GM13977 (cell line): ENCODE results near the gene PLXNB1.
"Not testable (repeated sequence)": the region's sequence is repeated elsewhere in the genome, so short reads cannot be mapped to it uniquely, and the experiment has no call there.

ENCODE experiments used
- DNase-seq: peaks from one replicate; pipeline ENCODE4 v3.0.0; 2012; ENCODE audit warnings: low spot score
- in situ Hi-C: fragments of 300-500 bp; cut with MboI; formaldehyde crosslinking; loops from one replicate; pipeline ENCODE4 v1.12.0; 2022; ENCODE audit warnings: low sequenced_read_pairs, low pct_unique_long_range_greater_than_20kb, mixed read lengths, inconsistent platforms; ENCODE audit not compliant: unreplicated experiment
- TF ChIP-seq, protein P1 (sequence below): IDR thresholded peaks from 2 replicates; pipeline ENCODE4 v1.5.1; 2012; ENCODE audit warnings: mild to moderate bottlenecking, control low read depth; ENCODE audit not compliant: insufficient read depth; ENCODE audit errors: extremely low read depth, missing control alignments

PLXNB1 gene

DNA sequence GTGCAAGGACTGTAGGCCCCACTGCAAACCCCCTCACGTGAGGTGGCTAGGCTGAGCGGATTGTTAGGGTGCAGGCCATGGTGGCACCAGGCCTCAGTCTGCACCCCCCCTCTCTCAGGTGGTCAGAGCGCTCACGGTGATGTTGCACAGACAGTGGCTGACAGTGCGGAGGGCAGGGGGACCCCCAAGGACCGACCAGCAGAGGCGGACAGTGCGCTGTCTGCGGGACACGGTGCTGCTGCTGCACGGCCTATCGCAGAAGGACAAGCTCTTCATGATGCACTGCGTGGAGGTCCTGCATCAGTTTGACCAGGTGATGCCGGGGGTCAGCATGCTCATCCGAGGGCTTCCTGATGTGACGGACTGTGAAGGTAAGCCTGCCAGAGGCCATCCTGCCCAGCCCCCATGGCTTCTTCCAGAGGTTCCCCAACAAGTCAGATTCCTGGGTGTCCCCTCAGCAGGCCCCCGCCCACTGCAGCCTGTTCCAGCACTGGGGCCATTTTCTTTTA, 34.9 kb upstream of the PLXNB1 start:
- TF ChIP-seq, protein P1, sequence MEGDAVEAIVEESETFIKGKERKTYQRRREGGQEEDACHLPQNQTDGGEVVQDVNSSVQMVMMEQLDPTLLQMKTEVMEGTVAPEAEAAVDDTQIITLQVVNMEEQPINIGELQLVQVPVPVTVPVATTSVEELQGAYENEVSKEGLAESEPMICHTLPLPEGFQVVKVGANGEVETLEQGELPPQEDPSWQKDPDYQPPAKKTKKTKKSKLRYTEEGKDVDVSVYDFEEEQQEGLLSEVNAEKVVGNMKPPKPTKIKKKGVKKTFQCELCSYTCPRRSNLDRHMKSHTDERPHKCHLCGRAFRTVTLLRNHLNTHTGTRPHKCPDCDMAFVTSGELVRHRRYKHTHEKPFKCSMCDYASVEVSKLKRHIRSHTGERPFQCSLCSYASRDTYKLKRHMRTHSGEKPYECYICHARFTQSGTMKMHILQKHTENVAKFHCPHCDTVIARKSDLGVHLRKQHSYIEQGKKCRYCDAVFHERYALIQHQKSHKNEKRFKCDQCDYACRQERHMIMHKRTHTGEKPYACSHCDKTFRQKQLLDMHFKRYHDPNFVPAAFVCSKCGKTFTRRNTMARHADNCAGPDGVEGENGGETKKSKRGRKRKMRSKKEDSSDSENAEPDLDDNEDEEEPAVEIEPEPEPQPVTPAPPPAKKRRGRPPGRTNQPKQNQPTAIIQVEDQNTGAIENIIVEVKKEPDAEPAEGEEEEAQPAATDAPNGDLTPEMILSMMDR: no peak
- DNase-seq: no peak
- in situ Hi-C loops: no loop called here

DNA sequence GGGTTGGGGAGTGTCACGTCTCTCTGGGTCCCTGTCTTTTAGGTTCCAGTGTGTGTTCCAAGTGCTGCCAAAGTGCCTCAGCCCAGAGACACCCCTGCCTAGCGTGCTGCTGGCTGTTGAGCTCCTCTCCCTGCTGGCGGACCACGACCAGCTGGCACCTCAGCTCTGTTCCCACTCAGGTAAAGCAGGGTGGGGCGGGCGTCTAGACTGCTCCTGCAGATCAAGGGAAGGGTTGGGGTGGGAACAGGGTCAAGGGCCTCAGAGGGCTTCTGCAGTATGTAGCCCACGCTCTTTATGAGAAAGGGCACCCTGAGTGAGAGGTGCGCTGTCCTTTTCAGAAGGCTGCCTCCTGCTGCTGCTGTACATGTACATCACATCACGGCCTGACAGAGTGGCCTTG, 33.8 kb upstream of the PLXNB1 start:
- in situ Hi-C loops: no loop called here
- TF ChIP-seq, protein P1: no peak

DNA sequence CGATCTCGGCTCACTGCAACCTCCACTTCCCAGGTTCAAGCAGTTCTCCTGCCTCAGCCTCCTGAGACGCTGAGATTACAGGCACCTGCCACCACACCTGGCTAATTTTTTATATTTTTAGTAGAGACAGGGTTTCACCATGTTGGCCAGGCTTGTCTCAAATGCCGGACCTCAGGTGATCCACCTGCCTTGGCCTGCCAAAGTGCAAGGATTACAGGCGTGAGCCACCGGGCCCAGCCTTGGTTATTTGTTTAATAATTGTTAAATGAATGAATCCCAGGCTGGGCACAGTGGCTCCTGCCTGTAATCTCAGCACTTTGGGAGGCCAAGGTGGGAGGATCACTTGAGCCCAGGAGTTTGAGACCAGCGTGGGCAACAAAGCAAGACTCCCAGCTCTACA, 31.9 kb upstream of the PLXNB1 start:
- in situ Hi-C loops, DNase-seq: not testable (repeated sequence)

More for the DNA sequence above, 33.8 kb upstream of the PLXNB1 start:
- DNase-seq: no peak

DNA sequence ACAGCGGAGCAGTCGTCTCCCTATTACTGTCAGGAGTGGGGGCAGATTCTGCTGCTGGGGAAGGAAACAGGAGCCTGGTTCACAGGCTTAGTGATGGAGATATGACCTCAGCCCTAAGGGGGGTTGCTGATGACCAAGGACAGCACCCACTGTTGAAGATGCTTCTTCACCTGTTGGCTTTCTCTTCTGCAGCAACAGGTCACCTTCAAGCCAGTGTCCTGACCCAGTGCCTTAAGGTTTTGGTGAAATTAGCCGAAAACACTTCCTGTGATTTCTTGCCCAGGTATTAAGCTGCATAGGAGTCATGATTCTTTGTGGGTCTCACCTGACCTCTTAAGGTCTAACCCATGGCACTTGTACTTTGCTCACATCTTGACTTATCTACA, 30.6 kb upstream of the PLXNB1 start:
- TF ChIP-seq, protein P1: no peak
- in situ Hi-C loops: no loop called here
- DNase-seq: no peak

DNA sequence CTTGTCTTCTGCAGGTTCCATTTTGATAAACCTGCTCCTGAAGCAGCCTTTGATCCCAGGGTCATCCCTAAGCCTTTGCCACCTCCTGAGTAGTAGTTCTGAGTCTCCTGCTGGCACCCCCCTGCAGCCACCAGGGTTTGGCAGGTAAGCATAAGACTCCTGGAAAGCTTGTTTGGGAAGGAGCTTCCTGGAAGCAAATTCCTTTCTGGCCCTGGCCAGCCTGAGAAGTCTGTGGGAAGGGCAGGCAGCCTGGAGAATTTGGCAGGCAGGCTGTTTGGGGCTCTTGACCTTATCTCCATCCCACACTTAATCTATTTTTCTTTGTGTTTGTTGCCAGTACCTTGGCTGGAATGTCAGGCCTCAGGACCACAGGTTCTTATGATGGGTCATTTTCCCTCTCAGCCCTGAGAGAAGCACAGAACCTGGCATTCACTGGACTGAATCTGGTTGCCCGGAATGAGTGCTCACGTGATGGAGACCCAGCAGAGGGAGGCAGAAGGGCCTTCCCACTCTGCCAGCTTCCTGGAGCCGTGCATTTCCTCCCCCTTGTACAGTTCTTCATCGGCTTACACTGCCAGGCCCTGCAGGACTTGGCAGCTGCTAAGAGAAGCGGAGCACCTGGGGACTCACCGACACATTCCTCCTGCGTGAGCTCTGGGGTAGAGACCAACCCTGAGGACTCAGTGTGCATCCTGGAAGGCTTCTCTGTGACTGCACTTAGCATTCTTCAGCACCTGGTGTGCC, 30.1 kb upstream of the PLXNB1 start:
- TF ChIP-seq, protein P1: no peak
- DNase-seq: no peak

DNA sequence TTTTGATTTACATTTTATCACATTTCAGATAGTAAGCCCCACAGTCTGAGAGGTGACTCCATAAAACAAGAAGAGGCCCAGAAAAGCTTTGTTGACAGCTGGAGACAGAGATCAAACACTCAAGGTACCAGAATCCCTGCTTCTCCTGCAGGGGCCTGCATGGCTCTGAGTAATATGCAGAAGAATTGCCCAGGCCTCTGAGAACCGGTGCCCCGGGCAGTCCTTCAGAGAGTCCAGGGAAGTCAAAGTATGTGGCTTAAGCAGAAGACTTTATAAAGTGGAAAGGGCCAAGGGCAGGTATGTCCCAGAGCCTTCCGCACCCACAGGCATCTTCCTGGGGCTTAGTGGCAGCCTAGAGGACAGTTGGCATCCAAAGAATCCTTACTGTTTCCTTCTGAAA, 29.4 kb upstream of the PLXNB1 start:
- no peak for DNase-seq
- TF ChIP-seq, protein P1: no peak
- in situ Hi-C loops: no loop called here

More for the DNA sequence above, 30.1 kb upstream of the PLXNB1 start:
- in situ Hi-C loops: no loop called here

DNA sequence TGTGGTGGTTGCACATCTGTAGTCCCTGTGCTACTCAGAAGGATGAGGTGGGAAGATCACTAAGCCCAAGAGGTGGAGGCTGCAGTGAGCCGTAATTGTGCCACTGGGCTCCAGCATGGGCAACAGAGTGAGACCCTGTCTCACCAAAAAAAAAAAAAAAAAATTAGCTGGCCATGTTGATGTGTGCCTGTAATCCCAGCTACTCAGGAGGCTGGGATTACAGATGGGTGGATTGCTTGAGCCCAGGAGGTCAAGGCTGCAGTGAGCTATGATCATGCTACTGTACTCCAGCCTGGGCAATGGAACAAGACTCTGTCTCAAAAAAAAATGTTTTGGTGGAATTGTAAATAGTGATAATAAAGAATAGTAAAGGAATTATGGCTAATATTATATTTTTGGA, 26.6 kb upstream of the PLXNB1 start:
- in situ Hi-C loops: no loop called here
- DNase-seq: no peak
- TF ChIP-seq, protein P1: no peak
